Activated naive CD4-positive, alpha-beta T cell treated with anti-CD3 and anti-CD28 coated beads, Interleukin-2, amount 50 U/mL, for 72 hours (primary cell): ENCODE measurements around the gene ACADL. TPM values are rescaled to one million over a fixed set of nuclear protein-coding genes. Genes with fewer than 3 reads are reported as not detected.
A peak's percentile ranks its signal among the peaks of the same experiment; 100 is the strongest.

Experiments
- ATAC-seq, 2 donors: fragments of 150-1000 bp; cut with Tn5 transposase; 2 replicates each; pipeline ENCODE4 v1.10.0; 2021; ENCODE audit warnings: mild to moderate bottlenecking in 2 of 2, moderate library complexity in 2 of 2
- DNase-seq, 2 donors: peaks; one replicate each; pipeline ENCODE4 v3.0.0; 2021 to 2022; ENCODE audit warnings: low spot score in 2 of 2
- H3K27ac Mint-ChIP-seq, 2 donors: one replicate each; pipeline ENCODE4 v1.8.0; 2022; ENCODE audit warnings: mild to moderate bottlenecking in 2 of 2, mixed read lengths in 2 of 2
- H3K36me3 Mint-ChIP-seq, 2 donors: one replicate each; pipeline ENCODE4 v1.8.0; 2022; ENCODE audit warnings: mixed read lengths in 2 of 2
- H3K9me3 Mint-ChIP-seq, 2 donors: one replicate each; pipeline ENCODE4 v1.8.0; 2022; ENCODE audit warnings: mixed read lengths in 2 of 2
- total RNA-seq, 2 donors: library from RNA; stranded (reverse); gene quantifications; one replicate each; pipeline ENCODE4 v1.2.3, GENCODE V29; 2022

ACADL gene
- total RNA-seq, result not detected

- ATAC-seq, result peak in 1 of 2 donors; percentile 84
- DNase-seq, result peak in 1 of 2 donors; percentile 11
- Mint-ChIP-seq H3K36me3 (no peaks in the 10 kb centered on the region), H3K27ac (no peak within 1 kb of the TSS), H3K9me3 (no peaks in the 10 kb centered on the region)
Measured at GRCh38 chr2:210224941-210225672, at the start of gene ACADL. Gene ACADL, minus strand, starts transcription at chr2:210225447. Its CDS starts 184 bp downstream, at chr2:210225263.

- Mint-ChIP-seq H3K27ac (no peak overlapping the region), H3K9me3 (no peaks in the 10 kb centered on the region), H3K36me3 (no peaks in the 10 kb centered on the region)
- no peak for DNase-seq
- no peak for ATAC-seq
Measured at GRCh38 chr2:210271300-210271699, 46.1 kb upstream of the ACADL start.

GRCh38 chr2:210269148-210269547 is 43.9 kb upstream of the ACADL start:
- Mint-ChIP-seq H3K36me3 (no peaks in the 10 kb centered on the region), H3K9me3 (no peaks in the 10 kb centered on the region), H3K27ac (no peak overlapping the region)
- no peak for ATAC-seq
- no peak for DNase-seq

- Mint-ChIP-seq H3K9me3 (no peaks in the 10 kb centered on the region), H3K36me3 (no peaks in the 10 kb centered on the region), H3K27ac (no peak overlapping the region)
- DNase-seq (no peak), ATAC-seq (no peak)
Measured at GRCh38 chr2:210268281-210268680, 43.0 kb upstream of the ACADL start.

DNA sequence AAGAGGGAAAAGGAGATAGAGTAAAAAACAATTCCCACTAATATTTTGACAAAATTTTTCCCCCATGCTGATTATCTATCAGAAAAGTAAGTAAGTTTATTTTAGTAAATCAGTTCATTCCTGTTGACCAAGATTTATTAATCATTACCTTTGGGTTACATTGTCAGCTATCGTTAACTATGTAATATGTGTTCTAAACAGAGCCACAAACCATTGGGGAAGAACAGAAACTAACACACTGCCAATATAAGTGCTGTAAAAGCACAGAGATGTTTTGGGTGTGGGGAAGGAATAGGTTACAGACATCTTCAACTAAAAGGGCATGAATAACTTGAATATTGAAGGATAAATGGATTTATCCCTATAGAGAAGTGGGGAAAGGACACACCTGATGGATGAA is 42.5 kb upstream of the ACADL start:
- Mint-ChIP-seq H3K36me3 (no peaks in the 10 kb centered on the region), H3K27ac (no peak overlapping the region), H3K9me3 (no peaks in the 10 kb centered on the region)
- no peak for DNase-seq
- ATAC-seq, result no peak

GRCh38 chr2:210264282-210264681 is 39.0 kb upstream of the ACADL start:
- DNase-seq (no peak), ATAC-seq (no peak)
- no peaks in the 10 kb centered on the region for H3K9me3 Mint-ChIP-seq
- H3K36me3 Mint-ChIP-seq, result no peaks in the 10 kb centered on the region
- no peak overlapping the region for H3K27ac Mint-ChIP-seq

DNA sequence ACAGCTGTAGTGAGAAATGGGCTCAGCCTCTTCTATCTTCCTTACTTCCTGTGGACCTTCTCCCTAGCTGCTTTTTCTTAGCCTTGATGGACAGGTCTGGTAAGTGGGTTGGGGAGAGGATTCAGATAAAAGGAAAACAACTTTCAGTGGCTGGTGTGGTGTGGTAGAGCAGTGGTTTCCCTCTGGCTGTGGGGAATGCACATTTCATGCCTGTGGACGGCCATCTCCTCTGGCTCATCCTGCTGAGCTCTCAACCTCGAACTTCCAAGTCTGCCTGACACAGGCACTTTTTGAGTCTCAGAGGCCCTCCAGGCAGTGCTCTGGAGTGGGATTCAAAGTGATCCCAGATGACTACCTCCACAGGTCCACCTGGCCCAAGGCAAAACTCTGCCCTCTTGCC is 38.6 kb upstream of the ACADL start:
- no peaks in the 10 kb centered on the region for H3K36me3 Mint-ChIP-seq
- ATAC-seq (no peak), DNase-seq (no peak)
- H3K9me3 Mint-ChIP-seq, result no peaks in the 10 kb centered on the region
- no peak overlapping the region for H3K27ac Mint-ChIP-seq

DNA sequence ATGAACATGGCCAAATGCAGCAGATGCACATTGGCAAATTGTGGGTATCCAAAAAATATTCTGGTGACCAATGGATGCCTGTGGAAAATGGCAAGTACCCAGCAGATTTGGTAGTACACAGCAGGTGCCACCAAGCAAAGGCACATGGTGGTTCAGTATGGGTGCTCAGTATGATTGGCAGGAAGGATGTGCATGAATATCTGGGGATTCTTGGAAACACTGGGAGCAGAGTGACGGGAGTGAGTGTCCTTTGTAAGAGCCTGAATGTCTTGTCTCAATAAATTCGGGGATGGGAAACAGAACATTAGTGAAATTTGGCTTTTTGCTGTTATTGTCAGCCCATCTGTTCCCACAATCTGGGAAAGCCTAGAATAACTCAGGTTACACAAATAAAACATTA is 36.8 kb upstream of the ACADL start:
- no peak for ATAC-seq
- no peak overlapping the region for H3K27ac Mint-ChIP-seq
- no peaks in the 10 kb centered on the region for H3K36me3 Mint-ChIP-seq
- DNase-seq, result no peak
- no peaks in the 10 kb centered on the region for H3K9me3 Mint-ChIP-seq

- no peak for DNase-seq
- Mint-ChIP-seq H3K9me3 (no peaks in the 10 kb centered on the region), H3K36me3 (no peaks in the 10 kb centered on the region), H3K27ac (no peak overlapping the region)
- ATAC-seq, result no peak
Measured at GRCh38 chr2:210259687-210260086, 34.4 kb upstream of the ACADL start.

DNA sequence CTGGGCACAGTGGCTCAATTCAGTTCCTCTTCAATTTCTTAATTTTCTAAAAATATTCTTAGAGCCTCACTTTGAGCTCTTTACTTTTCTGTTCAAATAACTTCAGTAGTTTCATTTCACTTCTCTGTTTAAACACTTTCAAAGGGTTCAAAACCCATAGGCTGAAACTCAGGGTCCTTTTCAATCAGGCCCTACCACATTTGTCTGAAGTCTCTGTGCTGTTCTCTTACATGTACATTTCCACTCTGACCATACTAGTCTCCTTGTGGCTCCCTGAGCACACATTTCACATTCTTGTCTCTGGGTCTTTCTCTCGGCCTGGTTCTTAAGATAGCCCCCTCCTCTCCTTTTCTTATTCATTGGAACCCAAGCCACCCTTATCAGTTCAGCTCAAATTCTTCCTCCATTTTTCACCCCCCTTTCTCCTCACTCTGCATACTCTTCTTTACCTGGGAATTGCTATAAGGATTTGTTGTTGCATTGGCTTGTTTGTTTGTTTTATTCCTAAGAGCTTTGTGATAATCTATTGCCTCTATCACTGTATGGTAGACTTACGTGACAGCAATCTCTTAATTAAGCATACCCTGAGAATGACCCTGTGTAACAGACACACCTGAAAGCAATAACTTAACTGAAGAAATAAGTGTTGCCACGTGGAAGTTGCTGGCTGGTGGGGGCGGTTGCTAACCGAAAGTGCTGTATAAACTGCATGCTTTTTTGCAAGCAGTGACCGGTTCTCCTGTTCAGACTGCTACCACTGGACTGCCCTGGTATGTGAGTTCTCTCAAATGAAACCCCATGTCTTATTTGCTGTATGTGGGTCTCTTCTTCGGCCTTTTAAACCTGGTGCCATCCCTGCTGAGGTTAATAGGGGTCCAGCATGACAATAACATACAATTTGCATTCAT is 27.7 kb upstream of the ACADL start:
- Mint-ChIP-seq H3K27ac (no peak overlapping the region), H3K9me3 (no peaks in the 10 kb centered on the region), H3K36me3 (no peaks in the 10 kb centered on the region)
- DNase-seq (no peak), ATAC-seq (no peak)

GRCh38 chr2:210250622-210251021 is 25.4 kb upstream of the ACADL start:
- H3K36me3 Mint-ChIP-seq, result no peaks in the 10 kb centered on the region

DNA sequence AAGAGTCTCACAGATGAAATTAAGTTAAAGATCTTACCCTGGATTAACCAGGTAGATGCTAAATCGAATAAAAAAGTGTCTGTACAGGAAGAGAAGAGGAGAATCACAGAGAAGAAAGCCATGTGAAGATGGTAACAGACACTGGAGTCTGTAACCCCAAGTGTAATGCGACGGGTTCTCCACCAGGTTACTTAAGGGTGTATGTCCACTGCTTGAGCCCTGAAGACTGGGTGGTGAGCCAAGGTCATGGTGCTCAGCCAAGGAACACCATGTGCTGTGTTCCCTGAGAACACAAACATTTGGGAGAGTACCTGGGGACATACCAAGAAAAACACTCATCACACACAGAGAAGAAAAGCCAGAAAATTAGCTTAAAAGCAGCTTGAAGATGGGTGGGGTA is 8.2 kb upstream of the ACADL start:
- H3K27ac Mint-ChIP-seq, result no peak overlapping the region
- ATAC-seq, result no peak

More at GRCh38 chr2:210250622-210251021, 25.4 kb upstream of the ACADL start:
- DNase-seq, result no peak
- no peak for ATAC-seq
- Mint-ChIP-seq H3K27ac (no peak overlapping the region), H3K9me3 (no peaks in the 10 kb centered on the region)

DNA sequence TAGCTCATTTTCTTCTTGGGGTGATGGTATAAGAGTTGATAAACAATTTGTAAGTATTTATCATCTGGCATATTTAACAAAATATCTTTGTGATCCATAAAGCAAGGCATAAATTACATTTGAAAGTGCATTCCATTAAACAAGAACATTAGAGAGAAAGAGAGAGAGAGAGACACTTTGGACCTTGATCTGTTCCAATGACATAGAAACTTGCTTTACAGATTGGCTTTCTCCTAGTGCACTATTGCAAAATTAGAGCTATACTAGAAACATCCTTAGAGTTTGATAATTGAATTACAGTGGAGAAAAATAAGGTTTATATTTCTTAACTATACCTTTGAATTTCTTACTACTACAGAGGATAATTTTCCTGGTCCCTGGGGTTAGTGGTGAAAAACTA is 5.7 kb upstream of the ACADL start:
- H3K36me3 Mint-ChIP-seq, result no peaks in the 10 kb centered on the region
- H3K9me3 Mint-ChIP-seq, result peaks cover 0 to 4% of the 10 kb centered on the region in 2 donors
- H3K27ac Mint-ChIP-seq, result no peak overlapping the region
- ATAC-seq (no peak), DNase-seq (no peak)

More for the DNA sequence above, 8.2 kb upstream of the ACADL start:
- DNase-seq, result no peak
- peaks cover 0 to 4% of the 10 kb centered on the region in 2 donors for H3K9me3 Mint-ChIP-seq
- H3K36me3 Mint-ChIP-seq, result no peaks in the 10 kb centered on the region

DNA sequence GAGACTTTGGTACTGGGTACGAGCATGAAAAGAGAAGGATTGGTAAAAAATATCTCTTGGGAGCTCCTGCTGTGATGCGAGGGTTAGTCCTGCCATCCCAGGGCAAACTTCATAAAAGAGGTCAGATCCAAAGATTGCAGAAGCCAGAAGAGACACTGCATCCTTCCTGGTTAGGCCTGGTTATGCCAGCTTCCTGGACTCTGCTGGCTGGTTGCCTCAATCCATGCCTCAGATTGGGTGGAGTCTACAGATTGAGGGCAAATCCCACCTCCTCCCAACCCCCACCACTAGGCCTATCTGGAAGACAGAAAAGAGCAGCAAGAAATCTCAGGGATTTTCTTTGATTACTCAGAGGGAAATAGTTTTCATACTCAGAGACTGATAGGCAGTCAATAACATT is 5.3 kb upstream of the ACADL start:
- H3K27ac Mint-ChIP-seq, result no peak overlapping the region
- peaks cover 0 to 4% of the 10 kb centered on the region in 2 donors for H3K9me3 Mint-ChIP-seq
- no peaks in the 10 kb centered on the region for H3K36me3 Mint-ChIP-seq
- DNase-seq (no peak), ATAC-seq (no peak)

GRCh38 chr2:210228586-210228985 is 3.3 kb upstream of the ACADL start:
- peaks cover 0 to 4% of the 10 kb centered on the region in 2 donors for H3K9me3 Mint-ChIP-seq
- H3K36me3 Mint-ChIP-seq, result no peaks in the 10 kb centered on the region
- ATAC-seq, result no peak
- no peak overlapping the region for H3K27ac Mint-ChIP-seq
- no peak for DNase-seq

DNA sequence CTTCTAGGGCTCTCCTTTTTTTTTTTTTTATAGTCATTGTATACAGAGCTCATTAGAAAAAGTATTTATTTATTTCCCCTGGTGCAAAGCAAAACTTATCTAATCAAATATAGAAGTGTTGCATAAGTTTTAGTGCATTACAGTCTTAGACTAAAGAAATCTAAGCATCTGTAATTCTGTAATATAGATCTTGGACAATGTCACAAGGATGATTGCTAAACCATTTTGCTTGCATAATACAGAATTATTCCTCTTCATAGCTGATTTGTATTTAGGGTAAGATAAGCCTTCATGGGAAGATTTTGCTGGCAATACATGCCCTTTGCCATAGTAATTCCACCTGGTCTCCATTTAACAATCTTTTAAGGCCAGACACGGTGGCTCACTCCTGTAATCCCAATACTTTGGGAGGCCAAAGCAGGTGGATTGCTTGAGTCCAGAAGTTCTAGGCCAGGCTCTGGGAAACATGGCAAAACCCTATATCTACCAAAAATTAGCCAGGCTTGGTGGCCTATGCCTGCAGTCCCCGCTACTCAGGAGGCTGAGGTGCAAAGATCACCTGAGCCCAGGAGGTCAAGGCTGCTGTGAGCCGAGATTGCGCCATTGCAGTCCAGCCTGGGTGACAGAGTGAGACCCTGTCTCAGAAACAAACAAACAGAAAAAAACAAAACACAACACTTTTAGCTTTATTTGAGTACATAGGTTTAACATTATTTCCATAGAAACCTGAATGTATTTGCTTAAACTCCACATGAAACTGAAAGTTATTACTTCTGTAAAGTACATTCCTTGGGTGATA is 2.2 kb upstream of the ACADL start:
- ATAC-seq (no peak), DNase-seq (no peak)
- Mint-ChIP-seq H3K9me3 (no peaks in the 10 kb centered on the region), H3K27ac (no peak overlapping the region), H3K36me3 (no peaks in the 10 kb centered on the region)

DNA sequence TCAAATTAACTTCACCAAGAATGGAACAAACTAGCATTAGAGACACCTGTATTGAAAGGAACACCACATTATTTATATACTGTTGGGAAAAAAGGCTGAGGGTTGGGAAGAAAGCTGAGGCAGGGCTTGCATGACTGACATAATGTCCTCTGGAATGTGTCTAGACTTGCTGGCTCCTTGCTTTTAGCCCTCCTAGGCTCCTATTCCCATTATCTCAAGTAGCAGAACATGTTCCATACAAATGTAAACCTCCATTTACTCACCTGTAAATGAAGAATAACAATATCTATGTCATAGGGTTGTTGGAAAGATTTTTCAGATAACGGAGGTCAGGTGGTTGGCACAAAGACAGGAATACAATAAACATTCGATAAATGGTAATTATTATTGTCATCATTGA is 976 bp upstream of the ACADL start:
- ATAC-seq, result no peak

More for the DNA sequence above, 976 bp upstream of the ACADL start:
- no peaks in the 10 kb centered on the region for H3K9me3 Mint-ChIP-seq
- no peaks in the 10 kb centered on the region for H3K36me3 Mint-ChIP-seq
- no peak overlapping the region for H3K27ac Mint-ChIP-seq
- DNase-seq, result no peak
